Measurements from ENCODE around the gene LRATD1.
"Not testable (repeated sequence)": the region's sequence is repeated elsewhere in the genome, so short reads cannot be mapped to it uniquely, and the experiment has no call there.

LRATD1 gene

GRCh38 chr2:14621114-14621513 is 11.4 kb upstream of the LRATD1 start:
- Mint-ChIP-seq H3K4me1 (ENCODE audit: low read depth in 2 of 2) (no peaks in the 10 kb centered on the region), H3K36me3 (ENCODE audit: insufficient read depth) (no peaks in the 10 kb centered on the region), H3K27me3 (no peaks in the 10 kb centered on the region), H3K4me3 (no peak overlapping the region), H3K27ac (no peak overlapping the region), H3K9me3 (peaks cover 1 to 8% of the 10 kb centered on the region in 2 donors)
- ATAC-seq (replicated peaks) (no peak), DNase-seq (no peak)

- no peak overlapping the region for H3K4me3 Mint-ChIP-seq
- H3K4me1 Mint-ChIP-seq (ENCODE audit: low read depth in 2 of 2): no peaks in the 10 kb centered on the region
- H3K36me3 Mint-ChIP-seq (ENCODE audit: insufficient read depth): no peaks in the 10 kb centered on the region
- DNase-seq (no peak), ATAC-seq (replicated peaks) (no peak)
- peaks cover 1 to 8% of the 10 kb centered on the region in 2 donors for H3K9me3 Mint-ChIP-seq
- no peak overlapping the region for H3K27ac Mint-ChIP-seq
- H3K27me3 Mint-ChIP-seq: no peaks in the 10 kb centered on the region
Measured at GRCh38 chr2:14621906-14622549, 10.5 kb upstream of the LRATD1 start.

- not testable (repeated sequence) for DNase-seq; H3K4me1 Mint-ChIP-seq (ENCODE audit: low read depth in 2 of 2); H3K27ac Mint-ChIP-seq
Measured at GRCh38 chr2:14622550-14622939, 10.0 kb upstream of the LRATD1 start.

GRCh38 chr2:14623237-14623636 is 9.3 kb upstream of the LRATD1 start:
- Mint-ChIP-seq H3K36me3 (ENCODE audit: insufficient read depth) (no peaks in the 10 kb centered on the region), H3K4me3 (no peak overlapping the region), H3K27ac (no peak overlapping the region), H3K4me1 (ENCODE audit: low read depth in 2 of 2) (no peaks in the 10 kb centered on the region), H3K27me3 (no peaks in the 10 kb centered on the region), H3K9me3 (peaks cover 3 to 14% of the 10 kb centered on the region in 2 donors)
- ATAC-seq (replicated peaks) (no peak), DNase-seq (no peak)

More at GRCh38 chr2:14622550-14622939, 10.0 kb upstream of the LRATD1 start:
- H3K27me3 Mint-ChIP-seq; ATAC-seq (replicated peaks); H3K9me3 Mint-ChIP-seq; H3K4me3 Mint-ChIP-seq; H3K36me3 Mint-ChIP-seq (ENCODE audit: insufficient read depth): not testable (repeated sequence)

- Mint-ChIP-seq H3K4me1 (ENCODE audit: low read depth in 2 of 2) (no peaks in the 10 kb centered on the region), H3K27me3 (peaks cover 0 to 16% of the 10 kb centered on the region in 2 donors), H3K36me3 (ENCODE audit: insufficient read depth) (no peaks in the 10 kb centered on the region), H3K4me3 (no peak overlapping the region), H3K27ac (no peak overlapping the region), H3K9me3 (peaks cover 5 to 8% of the 10 kb centered on the region in 2 donors)
- DNase-seq: no peak
- ATAC-seq (replicated peaks): no peak
Measured at GRCh38 chr2:14626873-14627272, 5.6 kb upstream of the LRATD1 start.

- Mint-ChIP-seq H3K9me3 (peaks cover 5 to 8% of the 10 kb centered on the region in 2 donors), H3K27ac (no peak overlapping the region), H3K4me3 (no peak overlapping the region), H3K4me1 (ENCODE audit: low read depth in 2 of 2) (peaks cover 0 to 3% of the 10 kb centered on the region in 2 donors), H3K27me3 (peaks cover 6 to 34% of the 10 kb centered on the region in 2 donors), H3K36me3 (ENCODE audit: insufficient read depth) (no peaks in the 10 kb centered on the region)
- no peak for ATAC-seq (replicated peaks)
- DNase-seq: no peak
Measured at GRCh38 chr2:14628901-14629300, 3.6 kb upstream of the LRATD1 start.

GRCh38 chr2:14631406-14632040 is 994 bp upstream of the LRATD1 start:
- no peak for ATAC-seq (replicated peaks)
- Mint-ChIP-seq H3K27ac (no peak overlapping the region), H3K4me3 (no peak overlapping the region), H3K9me3 (peaks cover 5 to 8% of the 10 kb centered on the region in 2 donors), H3K36me3 (ENCODE audit: insufficient read depth) (no peaks in the 10 kb centered on the region), H3K27me3 (peaks cover 6 to 52% of the 10 kb centered on the region in 2 donors), H3K4me1 (ENCODE audit: low read depth in 2 of 2) (peaks cover 0 to 3% of the 10 kb centered on the region in 2 donors)
- no peak for DNase-seq

- Mint-ChIP-seq H3K36me3 (ENCODE audit: insufficient read depth) (no peaks in the 10 kb centered on the region), H3K27me3 (peaks cover 11 to 62% of the 10 kb centered on the region in 2 donors), H3K27ac (no peak overlapping the region), H3K9me3 (peaks cover 4 to 5% of the 10 kb centered on the region in 2 donors), H3K4me1 (ENCODE audit: low read depth in 2 of 2) (peaks cover 0 to 3% of the 10 kb centered on the region in 2 donors), H3K4me3 (no peak overlapping the region)
- DNase-seq (no peak), ATAC-seq (replicated peaks) (no peak)
Measured at GRCh38 chr2:14633061-14633460, 544 bp downstream of the LRATD1 start.

- no peak for ATAC-seq (replicated peaks)
- H3K27ac Mint-ChIP-seq: no peak overlapping the region
Measured at GRCh38 chr2:14633461-14634181, 1.1 kb downstream of the LRATD1 start.

GRCh38 chr2:14634182-14634488 is 1.6 kb downstream of the LRATD1 start:
- DNase-seq (no peak), ATAC-seq (replicated peaks) (no peak)
- peaks cover 11 to 62% of the 10 kb centered on the region in 2 donors for H3K27me3 Mint-ChIP-seq
- H3K9me3 Mint-ChIP-seq: peaks cover 0 to 1% of the 10 kb centered on the region in 2 donors
- no peaks in the 10 kb centered on the region for H3K36me3 Mint-ChIP-seq (ENCODE audit: insufficient read depth)
- H3K27ac Mint-ChIP-seq: no peak overlapping the region
- H3K4me3 Mint-ChIP-seq: no peak overlapping the region
- peaks cover 0 to 3% of the 10 kb centered on the region in 2 donors for H3K4me1 Mint-ChIP-seq (ENCODE audit: low read depth in 2 of 2)

More at GRCh38 chr2:14633461-14634181, 1.1 kb downstream of the LRATD1 start:
- DNase-seq: no peak
- Mint-ChIP-seq H3K4me3 (no peak overlapping the region), H3K36me3 (ENCODE audit: insufficient read depth) (no peaks in the 10 kb centered on the region), H3K9me3 (peaks cover 0 to 1% of the 10 kb centered on the region in 2 donors), H3K27me3 (peaks cover 11 to 62% of the 10 kb centered on the region in 2 donors), H3K4me1 (ENCODE audit: low read depth in 2 of 2) (peaks cover 0 to 3% of the 10 kb centered on the region in 2 donors)

GRCh38 chr2:14634489-14635390 is 2.2 kb downstream of the LRATD1 start:
- H3K36me3 Mint-ChIP-seq (ENCODE audit: insufficient read depth): no peaks in the 10 kb centered on the region
- no peak overlapping the region for H3K27ac Mint-ChIP-seq
- H3K4me1 Mint-ChIP-seq (ENCODE audit: low read depth in 2 of 2): peaks cover 0 to 3% of the 10 kb centered on the region in 2 donors
- DNase-seq (no peak), ATAC-seq (replicated peaks) (no peak)
- H3K9me3 Mint-ChIP-seq: peaks cover 0 to 1% of the 10 kb centered on the region in 2 donors
- peaks cover 11 to 62% of the 10 kb centered on the region in 2 donors for H3K27me3 Mint-ChIP-seq
- no peak overlapping the region for H3K4me3 Mint-ChIP-seq

- Mint-ChIP-seq H3K4me3 (no peak overlapping the region), H3K27me3 (peaks cover 11 to 60% of the 10 kb centered on the region in 2 donors), H3K9me3 (peaks cover 0 to 1% of the 10 kb centered on the region in 2 donors), H3K27ac (no peak overlapping the region), H3K4me1 (ENCODE audit: low read depth in 2 of 2) (peaks cover 0 to 3% of the 10 kb centered on the region in 2 donors), H3K36me3 (ENCODE audit: insufficient read depth) (no peaks in the 10 kb centered on the region)
- DNase-seq (no peak), ATAC-seq (replicated peaks) (no peak)
Measured at GRCh38 chr2:14635391-14635871, 2.9 kb downstream of the LRATD1 start.

GRCh38 chr2:14638488-14638887 is 6.0 kb downstream of the LRATD1 start:
- ATAC-seq (replicated peaks) (no peak), DNase-seq (no peak)
- H3K36me3 Mint-ChIP-seq (ENCODE audit: insufficient read depth): no peaks in the 10 kb centered on the region
- no peak overlapping the region for H3K27ac Mint-ChIP-seq
- H3K4me1 Mint-ChIP-seq (ENCODE audit: low read depth in 2 of 2): no peaks in the 10 kb centered on the region
- H3K9me3 Mint-ChIP-seq: peaks cover 2 to 6% of the 10 kb centered on the region in 2 donors
- H3K4me3 Mint-ChIP-seq: no peak overlapping the region
- H3K27me3 Mint-ChIP-seq: peaks cover 5 to 32% of the 10 kb centered on the region in 2 donors

All from effector memory CD8-positive, alpha-beta T cell (primary cell).